Lung microvascular endothelial cell (primary cell): ENCODE data around the gene CAPN8. TPM values are rescaled to one million over a fixed set of nuclear protein-coding genes. Genes with fewer than 3 reads are reported as not detected.

Experiments
- DNase-seq, 2 donors: peaks; one replicate each; pipeline versions ENCODE4 v3.0.0 to v3.0.0-alpha.2; 2010; ENCODE audit warnings: low read depth in 2 of 2
- total RNA-seq: library from RNA; depleted of rRNA; stranded (reverse); fragments of >200 nt; gene quantifications from 2 replicates; pipeline ENCODE4 v1.2.1, GENCODE V29; 2014

CAPN8 gene
- total RNA-seq = not detected in 2 replicates

DNA sequence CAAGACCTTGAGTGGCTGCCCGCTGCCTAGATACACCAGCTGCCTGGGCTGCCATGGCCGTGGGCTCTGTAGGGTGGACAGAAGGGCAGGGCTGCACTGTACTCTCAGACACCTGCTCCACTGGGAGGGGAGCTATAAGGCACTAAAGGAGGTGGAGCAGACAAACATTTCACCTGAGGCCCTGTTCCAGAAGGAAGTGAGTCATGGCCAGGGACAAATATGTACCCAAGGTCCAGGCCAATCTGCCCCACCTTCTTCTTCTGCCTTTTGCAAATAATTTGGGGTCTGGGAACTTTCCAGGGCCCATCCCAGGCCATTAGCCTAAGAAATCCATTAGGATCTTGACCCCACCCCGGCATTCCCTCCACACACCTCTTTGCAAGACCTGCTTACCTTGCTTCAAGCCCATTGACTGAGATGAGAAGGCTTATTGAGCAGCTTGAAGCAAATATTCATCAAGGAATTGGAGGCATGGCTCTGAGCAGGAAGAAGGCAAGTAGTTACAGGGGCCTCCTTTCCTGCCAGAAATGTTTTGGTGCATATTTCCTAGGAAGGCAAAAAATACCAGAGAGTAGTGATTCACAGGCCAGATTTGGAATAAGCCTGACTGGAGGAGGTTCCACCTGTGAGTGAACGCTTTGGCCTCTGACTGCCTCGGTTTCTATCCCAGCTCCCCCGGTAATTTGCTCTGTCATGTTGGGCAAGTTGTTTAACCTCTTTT lies at the start of gene CAPN8:
CAPN8 (minus strand) TSS at position 110 of the 721 bp plus-strand sequence; CDS start at position 55, 55 bp downstream.
- no peak for DNase-seq

DNA sequence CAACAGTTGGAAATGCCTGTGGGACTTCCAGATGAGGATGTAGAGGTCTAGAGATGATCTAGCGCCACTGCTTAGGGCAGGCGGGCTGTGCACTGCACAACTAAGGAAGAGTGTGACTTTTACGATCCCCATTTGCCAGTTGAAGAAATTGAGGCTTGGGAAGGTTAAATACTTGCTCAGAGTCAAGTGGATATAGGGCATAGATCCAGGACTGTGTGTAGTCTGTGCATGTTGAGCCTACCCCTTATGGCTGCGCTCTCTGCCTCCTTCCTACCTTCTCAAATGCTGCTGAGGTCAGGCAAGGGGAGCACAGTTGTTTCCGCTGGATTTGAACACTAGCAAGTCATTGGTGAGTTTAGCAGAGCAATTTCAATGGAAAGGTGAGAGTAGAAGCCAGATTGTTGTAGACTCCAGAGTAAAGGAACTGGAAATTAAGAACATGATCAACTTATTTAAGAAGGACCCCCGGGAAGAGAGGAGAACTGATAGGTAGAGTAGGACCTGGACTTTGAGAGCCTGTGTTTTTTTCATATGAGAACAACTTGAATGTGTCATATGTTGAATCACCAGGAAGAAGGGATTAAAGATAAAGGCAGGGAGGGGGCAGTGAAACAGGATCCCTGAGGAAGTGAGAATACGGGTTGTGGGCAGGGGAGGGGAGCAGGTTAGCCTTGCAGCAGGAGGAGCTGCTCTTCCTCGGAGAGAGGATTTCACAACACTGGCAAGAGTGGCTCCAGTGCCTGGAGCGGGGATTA lies 49.5 kb upstream of the CAPN8 start:
- DNase-seq = peak in 1 of 2 donors; percentile 86

DNA sequence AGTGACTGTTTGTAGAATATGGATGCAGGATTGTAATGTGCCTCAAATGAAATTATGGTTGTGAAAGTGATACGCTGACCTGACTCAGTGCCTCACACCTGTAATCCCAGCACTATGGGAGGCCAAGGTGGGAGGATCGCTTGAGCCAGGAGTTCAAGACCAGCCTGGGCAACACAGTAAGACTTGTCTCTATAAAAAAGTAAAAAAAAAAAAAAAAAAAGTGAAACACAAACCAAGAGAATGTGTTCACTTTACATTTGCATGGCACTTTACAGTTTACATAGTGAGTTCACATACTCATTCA lies 48.9 kb upstream of the CAPN8 start:
- DNase-seq = no peak

DNA sequence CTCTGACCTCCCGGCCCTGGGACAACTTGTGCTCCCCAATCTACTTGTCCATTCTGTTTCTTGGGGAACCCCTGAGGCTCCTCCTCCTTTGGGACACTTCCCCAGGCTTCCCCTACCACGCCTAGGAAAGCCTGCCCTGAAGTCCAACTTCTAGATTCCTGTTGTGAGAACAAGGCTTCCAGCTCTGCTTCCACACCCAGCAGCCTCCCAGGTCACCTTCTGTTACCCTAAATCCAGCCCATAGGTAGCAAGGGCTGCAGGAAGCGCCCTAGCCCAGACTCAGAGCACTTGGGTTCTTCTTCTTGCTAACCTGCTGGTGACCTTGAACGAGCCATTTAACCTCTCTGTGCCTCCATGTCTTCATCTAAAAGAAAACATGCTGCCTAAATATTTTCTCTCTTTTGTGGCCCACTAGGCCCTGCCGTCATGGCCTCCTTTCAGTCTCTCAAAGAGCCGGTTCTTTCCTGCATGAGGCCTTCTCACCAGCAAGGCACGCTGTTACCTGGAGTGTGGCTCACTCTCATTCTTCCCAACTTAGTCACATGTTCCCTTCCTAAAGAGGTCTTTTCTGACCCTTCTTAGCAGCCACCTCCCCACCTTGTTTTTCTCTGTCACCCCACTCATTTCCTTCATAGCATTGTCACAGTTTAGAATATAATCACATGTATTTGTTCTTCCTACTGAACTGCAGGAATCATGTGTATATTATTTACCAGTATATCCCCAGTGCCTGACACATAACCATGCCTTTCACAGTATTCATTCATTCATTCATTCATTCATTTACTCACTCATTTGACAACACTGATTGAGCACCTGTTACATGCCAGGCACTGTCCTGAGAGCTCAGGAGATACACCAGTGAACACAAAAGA lies 48.3 kb upstream of the CAPN8 start:
- peak in 1 of 2 donors; percentile 32 for DNase-seq

DNA sequence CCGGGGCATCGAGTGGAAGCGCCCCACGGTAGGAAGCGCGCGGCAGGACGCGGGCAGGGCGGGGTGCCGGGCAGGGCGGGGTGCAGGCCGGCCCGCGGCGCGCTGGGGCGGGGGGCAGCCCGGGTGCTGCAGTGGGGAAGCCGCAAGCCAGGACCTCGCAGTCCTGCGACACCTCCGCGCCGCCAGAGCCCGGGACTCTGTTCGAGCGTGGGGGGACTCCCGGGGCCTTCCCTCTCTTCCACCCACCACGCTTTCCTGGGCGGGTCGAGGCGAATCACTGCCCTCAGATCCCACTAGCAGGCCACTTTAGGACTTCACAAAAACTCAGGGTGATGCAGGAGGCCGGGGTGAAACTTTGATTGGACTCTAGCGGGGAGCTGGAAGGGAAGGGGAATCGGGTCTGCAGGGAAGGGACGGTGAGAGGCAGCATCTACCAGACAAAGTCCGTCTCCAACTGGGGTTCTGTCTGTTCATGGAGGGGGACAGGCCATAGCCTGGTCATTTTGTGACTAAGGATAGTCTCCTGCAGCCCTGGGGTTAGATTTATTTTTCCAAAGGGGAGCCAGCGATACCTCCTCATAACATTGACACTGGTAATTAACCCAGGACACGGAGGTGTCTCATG lies 47.5 kb upstream of the CAPN8 start:
- no peak for DNase-seq

DNA sequence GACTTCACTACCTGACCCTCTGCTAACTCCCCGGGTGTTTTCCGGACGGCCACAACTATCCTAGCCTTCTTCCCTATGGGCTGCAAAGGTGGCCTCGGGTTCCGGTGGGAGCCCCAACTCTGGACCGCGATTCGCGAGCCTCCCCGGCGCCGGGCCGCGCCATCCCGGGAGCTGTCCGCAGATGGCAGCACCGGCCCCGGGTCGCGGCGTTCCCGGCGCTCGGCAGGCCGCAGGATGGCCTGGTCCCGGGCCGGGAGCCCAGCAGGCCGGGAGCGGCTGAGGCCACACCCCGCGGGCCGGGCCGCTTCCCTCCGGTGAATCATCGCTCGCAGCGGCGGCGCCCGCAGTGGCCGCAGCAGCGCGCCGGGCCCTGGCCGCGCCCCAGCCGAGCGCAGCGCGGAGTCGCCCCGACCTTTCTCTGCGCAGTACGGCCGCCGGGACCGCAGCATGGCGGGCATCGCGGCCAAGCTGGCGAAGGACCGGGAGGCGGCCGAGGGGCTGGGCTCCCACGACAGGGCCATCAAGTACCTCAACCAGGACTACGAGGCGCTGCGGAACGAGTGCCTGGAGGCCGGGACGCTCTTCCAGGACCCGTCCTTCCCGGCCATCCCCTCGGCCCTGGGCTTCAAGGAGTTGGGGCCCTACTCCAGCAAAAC lies 46.8 kb upstream of the CAPN8 start, which contains the start of gene CAPN2:
CAPN2 (plus strand) TSS at position 346 of the 656 bp plus-strand sequence; CDS start at position 448, 102 bp downstream.
- DNase-seq = peak; percentile 91 to 92

DNA sequence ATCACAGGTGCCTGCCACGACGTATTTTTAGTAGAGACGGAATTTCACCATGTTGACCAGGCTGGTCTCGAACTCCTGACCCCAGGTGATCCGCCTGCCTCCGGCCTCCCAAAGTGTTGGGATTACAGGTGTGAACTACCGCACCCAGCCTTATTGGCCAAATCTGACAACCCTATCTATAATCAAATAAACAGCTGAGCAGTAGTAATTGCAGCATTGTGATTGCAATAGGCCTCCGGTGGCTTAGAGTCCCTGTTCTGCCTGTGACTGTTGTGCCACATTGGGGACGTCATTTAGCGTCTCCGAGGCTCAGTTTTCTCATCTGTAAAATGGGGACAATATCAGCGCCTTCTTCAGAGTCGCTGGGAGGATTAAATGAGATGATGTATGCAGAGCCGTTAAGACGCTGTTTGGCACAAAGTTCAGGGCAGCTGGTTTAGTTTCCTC lies 46.3 kb upstream of the CAPN8 start:
- DNase-seq = no peak

DNA sequence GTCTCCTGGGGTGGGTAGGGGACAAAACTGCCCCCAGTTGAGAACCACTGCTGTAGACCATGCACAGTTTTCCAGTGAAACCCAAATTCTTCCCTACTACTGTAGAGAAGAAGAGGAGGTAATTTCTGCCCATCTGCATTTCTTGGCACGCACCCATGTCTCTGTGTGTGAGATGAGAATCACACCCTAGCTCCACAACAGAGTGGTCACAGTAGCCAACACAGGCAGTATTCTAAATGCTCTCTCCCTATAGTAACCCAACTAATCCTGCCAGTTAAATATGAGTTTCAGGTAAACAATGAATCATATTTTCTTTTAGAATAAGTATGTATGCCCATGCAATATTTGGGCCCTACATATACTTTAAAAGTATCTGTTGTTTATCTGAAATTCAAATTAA lies 45.7 kb upstream of the CAPN8 start:
- peak in 1 of 2 donors; percentile 47 for DNase-seq

DNA sequence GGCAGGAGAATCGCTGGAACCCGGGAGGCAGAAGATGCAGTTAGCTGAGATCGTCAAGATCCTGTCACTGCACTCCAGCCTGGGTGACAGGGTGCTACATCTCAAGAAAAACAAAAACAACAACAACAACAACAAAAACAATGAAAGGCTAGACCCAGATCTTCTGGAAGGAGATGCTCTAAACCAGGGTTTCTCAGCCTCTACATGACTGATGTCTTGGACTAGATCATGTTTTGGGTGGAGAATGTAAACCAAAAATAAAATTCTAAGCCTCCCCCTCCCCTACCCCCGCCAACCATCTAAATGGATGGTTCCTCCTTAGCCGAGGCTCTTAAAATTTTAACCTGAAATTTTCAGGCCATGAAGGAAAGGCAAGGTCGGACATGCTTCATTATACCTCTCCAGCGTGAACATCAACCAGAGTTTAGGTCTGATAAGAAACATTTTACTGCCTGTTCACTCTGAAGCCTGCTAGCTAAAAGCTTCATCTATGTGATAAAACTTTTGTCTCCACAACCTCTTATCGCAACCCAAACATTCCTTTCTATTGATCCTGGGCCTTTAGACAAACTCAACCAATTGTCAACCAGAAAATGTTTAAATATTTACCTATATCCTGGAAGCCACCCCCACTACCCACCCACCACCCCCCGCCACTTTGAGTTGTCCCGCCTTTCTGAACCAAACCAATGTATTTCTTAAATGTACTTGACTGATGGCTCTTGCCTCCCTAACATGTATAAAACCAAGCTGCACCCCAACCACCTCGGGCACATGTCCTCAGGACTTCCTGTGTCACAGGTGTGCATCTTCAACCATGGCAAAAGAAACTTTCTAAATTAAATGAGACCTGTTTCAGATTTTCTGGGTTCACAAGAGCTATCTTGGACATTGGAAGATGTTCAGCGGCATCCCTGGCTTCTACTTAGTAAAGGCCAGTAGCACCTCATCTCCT lies 45.0 kb upstream of the CAPN8 start:
- DNase-seq = no peak

DNA sequence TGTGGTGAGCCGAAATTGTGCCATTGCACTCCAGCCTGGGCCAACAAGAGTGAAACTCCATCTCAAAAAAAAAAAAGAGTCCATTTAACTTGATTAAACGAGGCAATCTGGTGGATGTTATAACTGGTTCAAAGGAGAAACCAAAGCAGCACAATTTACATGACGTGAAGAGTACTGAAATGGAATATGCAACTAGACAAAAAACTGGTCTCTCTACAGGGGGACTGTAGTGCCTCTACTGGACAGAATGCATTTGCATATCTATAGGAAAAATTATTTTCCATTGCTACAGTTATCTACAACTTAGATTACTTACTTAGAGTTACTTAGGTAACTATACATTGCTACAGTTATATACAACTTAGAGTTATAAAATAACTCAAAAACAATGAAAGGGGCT lies 44.1 kb upstream of the CAPN8 start:
- DNase-seq = peak; percentile 31 to 60

DNA sequence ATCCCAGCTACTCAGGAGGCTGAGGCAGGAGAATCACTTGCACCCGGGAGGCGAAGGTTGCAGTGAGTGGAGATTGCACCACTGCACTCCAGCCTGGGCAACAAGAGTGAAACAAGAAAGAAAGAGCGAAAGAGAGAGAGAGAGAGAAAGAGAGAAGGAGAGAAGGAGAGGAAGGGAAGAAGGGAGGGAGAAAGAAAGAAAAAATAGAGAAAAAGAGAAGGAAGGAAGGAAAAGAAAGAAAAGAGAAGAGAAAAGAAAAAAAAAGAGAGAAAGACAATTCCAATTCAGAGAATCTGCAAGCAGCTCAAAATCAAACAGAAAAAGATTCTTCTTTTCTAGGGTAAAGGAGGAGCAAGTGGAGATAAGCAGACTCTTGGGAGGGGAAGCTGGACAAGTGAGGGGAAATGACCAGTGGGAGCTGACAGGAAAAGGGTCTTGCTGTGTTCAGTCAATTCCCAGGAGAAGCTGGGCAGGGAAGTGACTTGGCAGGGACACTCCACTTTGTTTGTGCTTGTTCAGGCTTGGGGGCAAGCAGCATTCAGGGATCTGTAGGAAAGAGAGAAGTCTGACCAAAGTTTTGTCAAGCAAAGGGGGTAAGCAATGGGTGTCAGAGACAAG lies 43.3 kb upstream of the CAPN8 start:
- peak in 1 of 2 donors; percentile 47 for DNase-seq

DNA sequence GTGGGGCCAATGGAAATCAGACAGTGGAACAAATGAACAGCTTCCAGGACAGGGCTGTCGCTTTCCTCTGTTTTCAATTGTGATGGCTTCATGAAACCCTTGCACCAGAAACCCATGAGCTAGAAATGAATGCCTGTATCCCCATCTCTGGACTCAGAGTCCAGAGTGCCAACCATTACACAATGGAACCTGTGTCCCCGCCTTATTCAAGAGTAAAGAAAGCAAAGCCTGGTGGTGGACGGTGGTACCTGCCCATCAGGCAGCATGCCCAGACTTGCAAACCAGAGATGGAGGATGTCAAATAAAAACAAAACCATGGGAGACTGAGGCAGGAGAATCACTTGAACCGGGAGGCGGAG lies 42.5 kb upstream of the CAPN8 start:
- DNase-seq = peak in 1 of 2 donors; percentile 46

DNA sequence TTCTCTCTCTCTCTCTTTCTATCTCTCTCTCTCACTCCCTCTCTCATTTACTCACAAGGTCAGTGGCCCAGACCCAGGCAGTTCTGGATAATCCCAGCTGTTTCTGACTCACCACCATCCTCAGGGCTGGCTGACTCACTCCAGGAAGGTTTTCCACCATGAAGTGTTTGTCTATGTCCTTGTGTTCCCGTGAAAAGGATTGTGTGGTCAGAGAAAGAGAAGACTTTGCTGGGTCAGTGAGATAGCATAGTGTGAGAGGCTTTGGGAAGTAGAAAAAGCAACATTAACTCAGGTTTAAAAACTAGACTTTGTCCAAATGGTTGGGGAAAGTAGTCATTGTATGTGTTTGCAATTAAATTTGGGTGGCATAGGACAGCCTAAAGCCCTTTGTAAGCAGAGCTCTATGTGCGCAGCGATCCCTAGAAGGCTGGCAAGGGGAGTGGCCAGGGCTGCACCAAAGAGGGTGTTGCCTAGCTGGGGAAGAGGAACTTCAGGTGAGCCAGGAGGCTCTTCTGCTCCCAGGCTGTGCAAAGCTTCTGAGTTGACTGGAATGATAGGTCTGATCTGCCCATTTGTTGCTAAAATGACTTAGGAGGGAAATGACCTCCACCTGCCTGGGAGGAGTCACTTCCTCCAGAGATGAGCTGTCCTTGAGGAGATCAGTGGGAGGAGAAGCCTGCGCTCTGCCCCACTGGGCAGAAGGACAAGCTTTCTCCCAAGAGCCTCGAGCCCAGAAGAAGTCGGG lies 41.9 kb upstream of the CAPN8 start:
- peak; percentile 67 to 97 for DNase-seq

DNA sequence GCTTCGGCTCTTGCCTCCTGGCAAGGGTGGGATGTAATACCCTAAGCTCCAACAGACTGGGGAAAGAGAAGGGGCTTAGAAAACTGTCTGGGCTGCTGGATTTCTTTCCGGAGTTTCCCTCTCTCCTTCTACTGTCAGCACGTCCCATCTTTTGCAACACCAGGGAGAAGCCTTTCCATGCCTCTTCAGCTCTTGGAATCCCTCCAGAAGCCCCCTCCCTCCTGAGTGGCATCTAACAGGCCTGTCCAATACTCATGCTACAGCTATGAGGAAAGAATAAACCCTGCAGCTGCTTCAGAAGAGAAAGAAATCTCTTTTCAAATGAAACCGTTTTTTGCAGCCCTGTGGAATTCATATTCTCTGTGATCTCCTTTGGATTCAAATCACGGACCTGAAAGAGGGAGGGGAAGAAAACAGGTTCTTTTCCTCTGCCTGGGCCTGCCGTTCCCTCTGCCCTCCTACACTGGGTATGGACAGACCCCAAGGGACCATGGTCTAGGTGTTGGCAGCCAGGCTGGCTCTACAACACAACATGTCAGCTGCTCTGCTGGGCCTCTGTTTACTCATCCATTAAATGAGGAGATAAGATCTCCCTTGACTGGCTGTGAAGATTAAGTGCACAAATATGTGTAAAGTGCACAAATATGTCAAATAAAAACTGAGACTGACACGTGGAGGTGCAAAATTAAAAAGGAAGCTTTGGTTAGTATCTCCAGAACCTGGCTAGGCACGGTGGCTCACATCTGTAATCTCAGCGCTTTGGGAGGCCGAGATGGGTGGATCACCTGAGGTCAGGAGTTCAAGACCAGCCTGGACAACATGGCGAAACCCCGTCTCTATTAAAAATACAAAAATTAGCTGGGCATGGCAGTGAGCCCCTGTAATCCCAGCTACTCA lies 40.8 kb upstream of the CAPN8 start:
- DNase-seq = no peak

DNA sequence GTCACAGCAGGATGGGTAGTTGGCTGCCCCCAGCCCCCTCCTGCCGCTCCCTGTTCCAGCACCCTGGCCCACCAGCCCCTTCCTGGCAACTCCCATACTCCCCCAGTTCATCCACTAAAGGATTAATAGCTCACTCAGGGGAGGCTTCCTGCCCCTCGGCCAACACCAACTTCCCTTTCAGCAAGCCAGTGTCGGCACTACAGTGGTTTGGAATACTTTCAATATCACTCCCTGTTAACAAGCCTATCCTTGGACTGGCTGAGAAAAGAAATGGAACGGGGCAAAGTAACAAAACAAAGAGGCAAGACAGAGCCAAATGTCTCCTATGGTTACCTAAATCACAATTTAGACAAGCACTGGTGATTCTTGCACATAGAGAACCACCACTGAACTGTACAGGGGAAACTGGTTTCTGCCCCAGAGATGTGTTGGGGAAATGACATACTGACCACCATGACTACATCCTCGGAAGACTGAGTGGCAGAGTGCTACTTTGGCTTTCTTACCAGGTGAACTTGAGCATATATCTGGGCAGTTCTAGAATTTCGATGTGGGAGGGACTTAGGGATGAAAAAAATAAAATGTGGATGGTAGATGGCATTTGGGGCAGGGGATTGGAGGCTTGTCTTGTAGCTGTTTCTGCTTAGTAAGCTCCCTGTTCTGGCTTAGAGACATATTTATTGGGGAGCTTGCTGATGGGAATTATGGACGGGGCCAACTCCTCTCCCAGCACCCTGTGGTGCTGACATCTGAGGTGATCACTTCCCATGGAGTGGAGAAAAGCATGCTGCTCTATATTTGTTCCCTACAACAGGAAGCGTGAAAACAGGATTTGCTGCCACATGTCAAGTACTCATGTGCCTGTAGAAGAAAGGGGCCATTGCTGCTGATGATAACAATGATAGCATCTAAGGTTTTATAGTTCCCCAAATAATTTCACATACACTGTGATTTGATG lies 39.7 kb upstream of the CAPN8 start:
- DNase-seq = peak; percentile 60 to 66

DNA sequence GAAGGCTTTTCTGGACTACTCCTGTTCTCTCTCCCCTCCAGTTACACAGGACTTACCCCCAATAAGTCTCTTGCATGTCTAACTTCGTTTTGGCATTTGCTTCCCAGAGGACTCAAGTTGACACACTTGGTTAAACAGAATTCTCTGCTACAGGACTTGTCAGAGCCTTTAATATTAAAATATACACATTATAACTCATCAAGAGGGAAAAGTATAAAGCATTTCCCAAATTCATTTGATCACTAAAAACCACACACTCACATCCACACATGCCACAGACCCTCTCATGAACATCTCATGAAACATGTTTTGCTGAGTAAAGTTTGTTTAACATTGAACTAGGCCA lies 38.1 kb upstream of the CAPN8 start:
- no peak for DNase-seq
